ELR (cell line): ENCODE results near the gene METTL9.
A peak's percentile ranks its signal among the peaks of the same experiment; 100 is the strongest.
"Not testable (repeated sequence)": the region's sequence is repeated elsewhere in the genome, so short reads cannot be mapped to it uniquely, and the experiment has no call there.

Experiments used
- DNase-seq: peaks from one replicate; pipeline ENCODE4 v3.0.0-alpha.2; 2015; ENCODE audit warnings: low read depth

Gene METTL9

DNA sequence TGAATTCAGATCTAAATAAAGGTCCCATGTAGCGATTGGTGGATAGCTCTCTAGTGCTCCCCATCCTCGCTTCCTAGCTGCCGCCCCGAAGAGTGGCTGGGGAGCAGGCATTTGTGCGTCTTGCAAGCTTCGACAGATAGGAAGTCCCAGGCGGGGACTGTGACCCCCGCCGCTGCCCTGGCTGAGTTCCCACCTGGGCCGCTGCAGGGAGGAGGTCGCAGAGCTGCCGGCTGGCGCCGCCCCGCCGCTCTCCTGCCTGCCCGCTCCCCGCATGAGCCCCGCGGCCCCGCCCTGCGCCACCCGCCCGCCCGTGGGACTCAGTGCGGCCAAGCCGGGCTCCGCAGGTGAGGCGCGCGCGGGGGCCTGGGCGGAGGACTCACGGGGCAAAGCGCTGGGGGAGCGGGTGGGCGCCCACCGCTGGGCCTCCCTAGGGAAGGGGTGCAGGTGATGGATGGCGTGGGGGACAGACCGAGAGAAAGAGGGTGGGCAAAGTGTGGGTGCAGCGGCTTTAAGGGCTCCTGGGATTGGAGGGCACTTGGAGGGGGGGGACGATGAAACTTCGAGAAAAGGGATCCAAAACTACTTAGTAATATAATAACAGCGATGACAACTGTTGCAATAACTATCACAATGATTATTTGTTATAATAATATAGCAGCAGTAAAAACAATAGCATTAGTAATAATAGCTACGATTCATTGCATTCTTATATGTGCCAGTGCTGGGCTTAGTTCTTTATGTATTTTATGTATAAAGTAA lies 64.7 kb downstream of the METTL9 start, which contains the start of gene OTOA:
Gene OTOA (plus strand): TSS at position 80 of the 759 bp plus-strand sequence. CDS start 14,547 bp downstream, outside the sequence.
- DNase-seq, result no peak

DNA sequence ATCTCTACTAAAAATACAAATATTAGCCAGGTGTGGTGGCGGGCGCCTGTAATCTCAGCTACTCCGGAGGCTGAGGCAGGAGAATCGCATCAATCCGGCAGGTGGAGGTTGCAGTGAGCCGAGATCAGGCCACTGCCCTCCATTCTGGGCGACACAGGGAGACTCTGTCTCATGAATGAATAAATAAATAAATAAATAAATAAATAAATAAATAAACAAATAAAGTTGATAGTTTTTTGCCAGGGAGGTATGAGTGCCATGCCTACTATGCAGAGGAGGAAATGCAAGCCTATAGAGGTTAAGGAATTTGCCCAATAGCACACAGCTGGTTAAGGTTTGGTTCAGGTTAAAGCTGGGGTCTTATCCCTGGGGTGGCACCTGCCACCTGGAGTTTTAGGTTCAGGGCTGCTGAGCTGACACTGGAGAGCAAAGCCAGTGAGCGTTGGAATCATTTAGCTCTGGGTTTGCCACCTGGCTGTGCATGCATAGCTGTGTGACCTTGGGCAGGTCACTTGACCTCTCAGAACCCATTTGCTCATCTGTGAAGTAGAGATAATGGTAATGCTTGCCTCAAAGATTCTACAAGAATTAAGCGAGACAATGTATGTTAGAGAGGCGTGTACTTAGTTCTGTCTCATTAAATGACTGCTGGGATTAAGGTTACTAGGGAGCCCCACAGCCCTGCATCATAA lies 65.6 kb downstream of the METTL9 start:
- DNase-seq, result no peak

DNA sequence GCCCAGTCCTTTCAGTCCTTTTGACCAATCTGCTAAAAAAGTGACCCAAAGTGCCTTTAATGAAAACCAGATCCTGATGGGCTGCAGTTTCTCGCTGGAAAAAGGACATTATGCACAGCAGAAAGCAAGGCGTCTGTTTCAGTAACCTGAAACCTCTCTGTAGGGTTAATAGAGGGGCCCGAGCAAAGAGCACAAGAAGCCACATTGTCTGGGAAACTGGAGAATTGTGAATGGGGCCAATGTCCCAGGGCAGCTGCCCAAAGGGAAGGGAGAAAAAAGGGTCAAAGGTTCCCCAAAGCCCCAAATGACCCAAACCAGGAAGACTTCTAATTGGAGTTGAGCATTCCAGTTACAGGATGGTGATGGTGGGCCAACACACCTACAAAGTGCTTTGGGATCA lies 67.4 kb downstream of the METTL9 start:
- no peak for DNase-seq

DNA sequence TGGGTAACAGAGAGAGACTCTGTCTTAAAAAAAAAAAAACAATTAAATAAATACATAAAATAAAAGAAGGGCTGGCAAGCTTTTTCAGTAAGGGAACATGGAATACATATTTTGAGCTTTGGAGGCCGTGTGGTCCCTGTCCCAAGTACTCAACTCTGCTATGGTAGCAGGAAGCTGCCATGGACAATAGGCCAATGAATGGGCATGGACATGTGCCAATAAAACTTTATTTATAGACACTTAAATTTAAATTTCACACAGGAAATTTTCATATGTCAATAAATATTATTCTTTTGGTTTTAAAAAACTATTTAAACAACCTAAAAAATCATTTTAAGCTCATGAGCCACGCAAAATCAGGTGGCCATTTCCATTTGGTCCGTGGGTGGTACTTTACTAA lies 68.2 kb downstream of the METTL9 start:
- DNase-seq, result no peak

DNA sequence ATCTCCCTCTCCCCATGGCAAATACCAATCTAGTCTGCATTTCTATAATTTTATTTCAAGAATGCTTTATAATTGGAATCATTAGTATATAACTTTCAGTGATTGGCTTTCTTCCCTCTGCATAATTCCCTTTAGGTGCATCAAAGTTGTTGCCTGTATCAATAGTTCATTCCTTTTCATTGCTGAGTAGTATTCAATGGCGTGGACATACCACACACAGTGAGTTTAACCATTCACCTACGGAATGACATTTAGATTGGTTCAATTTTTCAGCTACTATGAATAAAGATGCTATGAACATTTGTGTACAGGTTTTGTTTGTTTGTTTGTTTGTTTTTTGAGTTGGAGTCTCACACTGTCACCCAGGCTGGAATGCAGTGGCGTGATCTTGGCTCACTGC lies 74.1 kb downstream of the METTL9 start:
- no peak for DNase-seq

DNA sequence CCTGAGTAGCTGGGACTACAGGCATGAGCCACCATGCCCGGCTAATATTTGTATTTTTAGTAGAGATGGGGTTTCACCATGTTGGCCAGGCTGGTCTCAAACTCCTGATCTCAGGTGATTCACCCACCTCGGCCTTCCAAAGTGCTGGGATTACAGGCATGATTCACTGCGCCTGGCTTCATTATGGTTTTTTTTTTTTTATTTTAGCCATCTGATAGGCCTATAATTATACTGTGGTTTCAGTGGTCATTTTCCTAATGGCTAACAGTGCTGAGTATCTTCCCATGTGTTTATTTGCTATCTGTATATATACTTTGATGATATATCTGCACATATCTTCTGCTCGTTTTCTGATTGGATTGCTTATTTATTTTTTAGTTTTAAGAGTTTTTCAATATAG lies 75.1 kb downstream of the METTL9 start:
- DNase-seq, result peak; percentile 58

DNA sequence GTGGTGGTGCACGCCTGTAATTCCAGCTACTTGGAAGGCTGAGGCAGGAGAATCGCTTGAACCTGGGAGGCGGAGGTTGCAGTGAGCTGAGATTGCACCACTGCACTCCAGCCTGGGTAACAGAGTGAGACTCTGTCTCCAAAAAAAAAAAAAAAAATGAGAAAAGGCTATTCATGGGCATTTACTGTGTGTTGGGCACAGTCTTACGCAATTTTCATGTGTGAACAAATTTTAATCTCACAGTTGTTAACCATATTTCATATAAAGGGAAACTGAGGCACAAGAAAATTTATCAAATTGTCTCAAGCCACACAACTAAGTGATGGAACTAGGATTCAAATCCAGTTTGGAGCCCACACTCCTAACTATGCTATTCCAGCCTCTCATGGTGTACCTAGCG lies 81.3 kb downstream of the METTL9 start:
- not testable (repeated sequence) for DNase-seq

DNA sequence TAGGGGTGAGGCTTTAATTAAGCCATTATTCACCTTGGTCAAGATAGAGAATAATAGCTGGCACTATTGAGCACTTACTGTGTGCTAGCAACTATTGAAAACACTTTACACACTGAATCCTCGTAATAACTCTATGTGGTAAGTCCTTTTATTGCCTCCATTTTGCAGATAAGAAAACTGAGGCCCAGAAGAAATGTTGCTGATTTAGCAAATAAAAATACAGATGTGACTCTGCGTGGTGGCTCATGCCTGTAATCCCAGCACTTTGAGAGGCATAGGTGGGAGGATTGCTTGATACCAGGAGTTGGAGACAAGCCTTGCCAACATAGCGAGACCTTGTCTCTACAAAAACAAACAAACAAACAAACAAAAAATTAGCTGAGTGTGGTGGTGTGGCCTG lies 83.8 kb downstream of the METTL9 start:
- DNase-seq, result no peak

DNA sequence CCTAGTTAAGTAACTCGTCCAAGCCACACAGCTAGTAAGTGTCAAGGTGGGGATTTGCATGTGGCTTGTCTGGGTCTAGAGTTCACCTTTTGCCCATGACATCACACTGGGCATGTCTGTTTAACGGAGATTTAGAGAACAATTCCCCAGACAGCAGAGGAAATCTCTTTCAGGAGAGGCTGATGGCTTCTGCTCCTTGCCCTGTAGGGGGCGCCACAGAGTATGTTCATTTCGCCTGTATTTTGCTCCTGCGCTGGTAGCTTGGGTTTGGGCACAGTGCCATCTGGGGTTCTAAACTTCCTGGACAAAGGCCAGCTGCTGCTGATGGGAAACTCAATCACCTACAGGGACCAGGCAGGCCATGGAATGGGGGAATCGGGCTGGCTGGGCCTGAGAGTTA lies 84.8 kb downstream of the METTL9 start:
- DNase-seq, result peak; percentile 23

DNA sequence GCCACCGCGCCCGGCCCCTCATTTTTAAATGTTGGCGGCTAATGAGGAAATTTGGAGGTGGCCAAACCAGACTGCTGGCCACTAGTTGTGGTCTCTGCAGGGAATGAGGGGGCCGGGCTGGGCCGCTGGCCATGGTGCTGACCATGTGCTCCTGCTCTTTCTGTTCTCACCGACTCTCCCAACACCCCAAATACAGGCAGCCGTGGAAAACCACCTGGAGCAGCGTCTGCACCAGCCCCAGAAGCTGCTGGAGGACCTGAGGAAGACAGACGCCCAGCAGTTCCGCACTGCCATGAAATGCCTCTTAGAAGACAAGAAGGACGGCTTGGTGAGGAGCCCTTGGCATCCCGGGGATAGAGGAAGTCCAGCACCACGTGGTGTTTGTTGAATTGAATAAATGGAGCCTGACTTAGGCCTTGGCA lies 85.7 kb downstream of the METTL9 start:
- DNase-seq, result no peak

DNA sequence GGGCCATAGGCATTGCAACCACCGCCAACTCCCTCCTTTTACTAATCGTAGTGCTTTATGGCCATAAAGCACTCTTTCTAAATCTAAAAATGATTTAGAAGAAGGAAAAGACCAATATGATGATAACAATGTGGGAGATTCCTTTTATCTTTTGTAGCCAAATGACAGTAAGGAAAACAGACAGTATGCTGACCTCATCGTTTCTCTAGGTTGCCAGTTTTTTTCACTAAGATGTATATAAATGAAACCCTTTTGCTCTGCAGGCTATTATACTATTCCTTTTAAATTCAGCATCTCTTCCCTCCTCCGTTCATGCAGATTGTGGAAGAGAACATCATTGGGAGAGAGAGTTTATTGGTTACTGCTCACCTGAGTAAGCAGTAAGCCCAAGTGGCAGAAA lies 89.7 kb downstream of the METTL9 start:
- DNase-seq, result no peak

DNA sequence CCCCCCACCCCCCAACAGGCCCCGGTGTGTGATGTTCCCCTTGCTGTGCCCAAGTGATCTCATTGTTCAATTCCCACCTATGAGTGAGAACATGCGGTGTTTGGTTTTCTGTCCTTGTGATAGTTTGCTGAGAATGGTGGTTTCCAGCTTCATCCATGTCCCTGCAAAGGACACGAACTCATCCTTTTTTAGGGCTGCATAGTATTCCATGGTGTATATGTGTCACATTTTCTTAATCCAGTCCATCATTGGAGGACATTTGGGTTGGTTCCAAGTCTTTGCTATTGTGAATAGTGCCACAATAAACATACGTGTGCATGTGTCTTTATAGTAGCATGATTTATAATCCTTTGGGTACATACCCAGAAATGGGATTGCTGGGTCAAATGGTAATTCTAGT lies 91.6 kb downstream of the METTL9 start:
- not testable (repeated sequence) for DNase-seq

DNA sequence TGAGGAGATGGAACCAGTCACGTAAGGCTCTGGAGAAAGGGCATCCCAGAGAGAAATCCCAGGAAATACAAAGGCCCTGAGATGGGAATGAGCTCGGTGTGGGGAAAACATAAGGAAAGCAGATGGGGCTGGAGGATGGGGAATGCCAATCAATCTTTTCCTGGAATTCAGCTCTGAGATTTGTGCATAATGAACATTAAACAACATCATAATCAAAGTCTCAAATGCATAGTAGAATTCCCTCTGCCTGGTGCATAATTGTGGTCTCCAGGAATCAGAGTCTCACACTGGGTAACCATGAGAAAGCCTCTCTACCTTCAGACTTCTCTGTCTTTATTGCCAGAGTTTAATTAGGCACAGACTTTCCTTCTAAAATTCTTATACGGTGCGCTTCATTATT lies 95.2 kb downstream of the METTL9 start:
- DNase-seq, result no peak

DNA sequence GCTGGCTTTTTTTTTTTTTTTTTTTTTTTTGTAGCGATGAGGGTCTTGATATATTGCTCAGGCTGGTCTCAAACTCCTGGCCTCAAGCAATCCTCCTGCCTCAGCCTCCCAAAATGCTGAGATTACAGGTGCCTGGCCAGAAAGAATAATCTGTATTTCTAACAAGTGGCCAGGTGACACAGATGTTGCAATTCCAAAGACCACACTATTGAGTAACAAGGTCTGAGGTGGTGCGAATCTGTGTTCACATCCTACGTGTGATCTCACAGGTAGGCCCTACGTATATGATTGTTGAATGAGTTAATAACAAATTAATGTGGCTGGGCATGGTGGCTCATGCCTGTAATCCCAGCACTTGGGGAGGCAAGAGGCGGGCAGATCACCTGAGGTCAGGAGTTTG lies 97.7 kb downstream of the METTL9 start:
- no peak for DNase-seq

DNA sequence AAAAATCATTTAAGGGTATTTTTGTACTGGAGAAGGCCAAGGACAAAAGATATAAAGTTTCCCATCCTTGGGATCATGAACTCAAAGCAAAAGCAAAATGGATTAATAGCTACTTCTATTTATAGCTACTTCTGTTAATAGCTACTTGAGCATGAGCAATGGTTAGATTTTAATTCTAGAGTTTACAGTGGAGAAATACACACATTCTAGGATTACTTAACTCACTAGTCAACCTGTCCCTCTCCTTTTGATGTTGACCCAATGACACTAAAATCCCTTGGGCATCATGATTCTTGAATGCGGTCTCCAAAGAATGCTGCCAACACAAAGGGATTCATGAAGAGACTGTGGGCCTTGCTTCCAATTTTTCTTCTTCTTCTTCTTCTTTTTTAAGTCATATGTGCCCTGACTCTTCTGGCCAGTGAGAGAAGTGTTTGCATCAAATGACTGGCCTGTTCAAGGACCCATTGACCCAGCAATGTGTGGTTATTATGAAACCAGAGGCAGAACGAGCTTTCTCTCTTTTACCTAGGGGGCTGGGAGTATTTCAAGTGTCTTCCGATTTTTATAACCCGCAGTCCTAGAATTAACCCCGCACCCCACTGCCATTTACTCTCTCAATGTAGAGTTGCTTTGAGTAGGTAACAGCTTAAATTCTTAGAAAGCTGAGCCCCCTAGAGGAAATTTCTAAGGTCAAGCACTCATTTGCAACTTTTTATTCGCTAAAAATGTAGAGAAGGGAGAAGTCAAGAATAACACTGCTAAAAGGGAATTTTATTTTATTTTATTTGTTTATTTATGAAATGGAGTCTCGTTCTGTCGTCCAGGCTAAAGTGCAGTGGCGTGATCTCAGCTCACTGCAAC lies 99.0 kb downstream of the METTL9 start:
- DNase-seq, result no peak

DNA sequence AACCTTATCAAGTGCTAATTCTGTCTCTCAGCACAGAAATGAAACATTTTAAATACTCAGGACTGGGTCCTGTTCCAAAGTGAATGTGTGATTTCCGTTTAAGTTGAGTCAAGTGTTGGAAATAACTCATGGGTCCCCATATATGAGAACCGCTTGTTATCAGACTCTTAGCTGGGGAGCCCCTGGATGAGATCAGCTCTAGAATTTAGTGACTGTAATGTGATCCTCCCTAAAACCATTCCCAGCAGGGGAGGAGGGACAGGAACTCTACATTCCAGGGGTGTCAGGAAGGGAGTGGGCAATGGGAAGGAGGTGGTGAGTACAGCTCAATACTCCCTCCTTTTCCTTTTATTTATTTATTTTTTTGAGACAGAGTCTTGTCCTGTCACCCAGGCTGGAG lies 101.9 kb downstream of the METTL9 start:
- DNase-seq, result no peak

DNA sequence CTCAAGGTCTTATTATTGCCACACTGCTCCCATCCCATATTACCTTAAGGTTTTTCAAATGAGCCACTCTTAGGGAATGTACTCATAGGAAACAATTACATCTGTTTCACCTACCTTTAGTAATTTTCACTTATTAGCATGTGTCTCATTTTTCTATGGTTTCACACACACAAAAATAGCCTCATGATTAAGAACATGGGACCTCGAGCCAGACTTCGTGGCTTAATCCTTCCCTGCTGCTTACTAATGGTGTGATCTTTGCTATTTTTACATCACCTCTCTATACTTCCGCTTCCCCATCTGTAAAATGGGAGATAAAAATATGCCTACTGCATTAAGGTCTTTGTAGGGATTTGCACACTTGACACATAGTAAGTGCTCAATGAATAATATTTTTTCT lies 102.9 kb downstream of the METTL9 start:
- no peak for DNase-seq

DNA sequence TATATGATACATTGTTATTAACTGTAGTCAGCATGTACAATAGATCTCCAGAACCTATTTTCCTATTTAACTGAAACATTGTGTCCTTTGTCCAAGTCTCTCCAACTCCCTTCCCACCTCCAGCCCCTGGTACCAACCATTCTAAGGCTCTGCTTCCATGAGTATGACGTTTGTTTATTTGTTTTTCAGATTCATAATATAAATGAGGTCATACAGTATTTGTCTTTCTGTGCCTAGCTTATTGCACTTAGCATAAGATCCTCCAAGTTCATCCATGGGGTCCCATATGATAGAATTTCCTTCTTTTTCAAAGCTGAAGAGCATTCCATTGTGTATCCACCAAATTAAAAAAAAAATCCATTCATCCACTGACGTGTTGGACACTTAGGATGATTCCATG lies 103.8 kb downstream of the METTL9 start:
- DNase-seq, result no peak

DNA sequence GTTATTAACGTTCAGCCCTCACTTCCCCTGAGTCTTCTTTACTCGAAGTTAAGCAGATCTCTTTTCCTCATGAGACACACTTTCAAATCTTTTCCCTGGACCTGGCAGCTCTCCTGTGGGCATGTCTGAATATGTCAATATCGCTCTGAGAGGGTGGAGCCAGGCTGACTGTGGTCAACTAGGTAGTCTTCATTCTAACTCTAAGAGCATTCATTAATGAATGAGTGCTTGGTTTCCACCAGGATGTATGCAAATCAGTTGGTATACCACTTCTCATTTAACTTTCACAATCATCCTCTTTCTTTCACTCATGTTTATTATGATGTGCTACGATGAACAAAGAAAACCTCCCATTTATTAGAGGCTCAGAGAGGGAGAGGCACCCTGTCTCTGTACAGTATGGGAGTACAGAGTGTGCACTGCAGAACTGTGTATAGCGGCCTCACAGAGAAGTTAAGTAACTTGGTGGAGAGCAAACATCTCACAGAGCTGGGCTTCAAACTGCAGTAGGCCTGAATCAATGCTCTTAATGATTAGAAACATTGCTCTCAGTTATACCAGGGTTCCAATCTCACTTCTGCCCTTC lies 104.3 kb downstream of the METTL9 start:
- DNase-seq, result no peak

DNA sequence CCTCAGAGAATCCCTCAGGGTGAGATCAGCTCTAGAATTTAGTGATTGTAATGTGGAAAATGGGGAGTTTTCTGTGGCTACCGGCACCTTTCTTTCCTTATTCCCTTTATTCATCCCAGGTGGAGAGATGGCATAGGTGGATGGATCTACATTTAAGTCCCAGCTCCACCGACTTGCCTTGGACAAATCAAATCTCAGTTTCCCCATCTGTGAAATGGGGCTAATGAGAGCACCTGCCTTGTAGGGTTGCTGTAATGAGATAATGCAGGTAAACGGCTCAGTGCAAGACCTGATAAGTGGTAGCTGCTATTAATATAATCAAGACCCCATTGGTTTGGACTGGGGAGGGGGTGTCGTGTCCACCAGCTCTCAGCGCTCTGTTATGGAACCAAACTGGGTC lies 104.9 kb downstream of the METTL9 start:
- DNase-seq, result no peak

DNA sequence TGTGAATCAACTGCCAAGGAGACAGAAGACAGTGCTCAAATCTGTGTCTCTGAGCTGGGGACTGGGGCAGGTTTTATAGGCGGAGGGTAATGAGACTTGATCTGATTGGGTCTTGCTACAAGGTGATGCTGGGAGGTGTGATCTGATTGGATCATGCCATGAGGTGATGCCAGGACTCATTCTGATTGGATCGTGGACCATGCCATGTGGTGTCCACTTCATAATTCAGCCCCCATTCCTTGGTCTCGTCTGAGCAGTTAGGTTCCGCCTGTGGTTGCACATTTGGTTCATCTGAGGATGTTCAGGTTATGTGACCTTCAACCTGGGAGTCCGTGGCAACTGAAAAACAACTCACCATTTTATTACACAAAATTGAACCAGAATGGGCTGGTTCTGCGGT lies 105.4 kb downstream of the METTL9 start:
- no peak for DNase-seq
